Neural cell (in vitro differentiated cells): ENCODE measurements around the gene PKP2. TPM values are rescaled to one million over a fixed set of nuclear protein-coding genes. Genes with fewer than 3 reads are reported as not detected.

Experiments
- H2AFZ ChIP-seq: fragments of 200-600, 300-800 bp; sonication (generic), shearing (Covaris generic); 2 replicates; pipeline ENCODE4 v1.6.0; 2014; ENCODE audit warnings: low read depth, mild to moderate bottlenecking, antibody characterized with exemption, low read length, moderate library complexity
- H3F3A ChIP-seq: fragments of 200-600 bp; shearing (Covaris generic); 2 replicates; pipeline ENCODE4 v1.6.1; 2016; ENCODE audit warnings: mild to moderate bottlenecking, moderate library complexity, mixed read lengths, antibody characterized with exemption, low read length; ENCODE audit not compliant: insufficient read depth, poor library complexity, severe bottlenecking
- H3K27ac ChIP-seq: fragments of 200-600, 300-800 bp; sonication (generic), shearing (Covaris generic); 2 replicates; pipeline ENCODE4 v1.5.1; 2014; ENCODE audit warnings: mild to moderate bottlenecking, low read length, moderate library complexity
- H3K27me3 ChIP-seq: fragments of 300-800, 200-600 bp; sonication (generic), shearing (Covaris generic); 2 replicates; pipeline ENCODE4 v1.6.0; 2014; ENCODE audit warnings: mild to moderate bottlenecking, low read depth, low read length, moderate library complexity; ENCODE audit not compliant: insufficient read depth
- H3K36me3 ChIP-seq: fragments of 300-800, 200-600 bp; sonication (generic), shearing (Covaris generic); 2 replicates; pipeline ENCODE4 v1.5.1; 2014; ENCODE audit warnings: mild to moderate bottlenecking, antibody characterized with exemption, low read length, moderate library complexity; ENCODE audit not compliant: insufficient read depth
- H3K4me2 ChIP-seq: fragments of 300-800, 200-600 bp; sonication (generic), shearing (Covaris generic); 2 replicates; pipeline ENCODE4 v1.6.0; 2014; ENCODE audit warnings: mild to moderate bottlenecking, low read length
- H3K4me3 ChIP-seq: fragments of 300-800, 200-600 bp; sonication (generic), shearing (Covaris generic); 2 replicates; pipeline ENCODE4 v1.5.1; 2014; ENCODE audit warnings: mild to moderate bottlenecking, low read length, moderate library complexity
- H3K79me2 ChIP-seq: fragments of 200-600 bp; shearing (Covaris generic); replicated peaks from 2 replicates; pipeline ENCODE4 v1.6.0; 2014; ENCODE audit warnings: mild to moderate bottlenecking, low read length, moderate library complexity; ENCODE audit not compliant: insufficient read depth
- H3K9ac ChIP-seq: fragments of 300-800, 200-600 bp; sonication (generic), shearing (Covaris generic); 2 replicates; pipeline ENCODE4 v1.6.1; 2016; ENCODE audit warnings: mild to moderate bottlenecking, low read length, mixed read lengths
- H3K9me2 ChIP-seq: fragments of 200-600 bp; shearing (Covaris generic); 2 replicates; pipeline ENCODE4 v1.6.1; 2016; ENCODE audit warnings: mild to moderate bottlenecking, low read length, mixed read lengths; ENCODE audit not compliant: insufficient read depth
- H3K9me3 ChIP-seq: fragments of 200-600, 300-800 bp; sonication (generic), shearing (Covaris generic); 2 replicates; pipeline ENCODE4 v1.6.1; 2016; ENCODE audit warnings: mild to moderate bottlenecking, mixed run types, low read length, moderate library complexity, mixed read lengths
- H4K20me1 ChIP-seq: fragments of 200-600 bp; shearing (Covaris generic); 2 replicates; pipeline ENCODE4 v1.6.1; 2016; ENCODE audit warnings: mild to moderate bottlenecking, mixed run types; ENCODE audit not compliant: insufficient read depth
- CTCF ChIP-seq: fragments of 450-650 bp; IDR thresholded peaks from 2 replicates; pipeline ENCODE4 v1.5.1; 2014; ENCODE audit warnings: antibody characterized with exemption, mild to moderate bottlenecking, moderate library complexity; ENCODE audit not compliant: poor library complexity, severe bottlenecking
- EP300 ChIP-seq: fragments of 450-650 bp; conservative IDR thresholded peaks from 2 replicates; pipeline ENCODE4 v1.6.1; 2014; ENCODE audit warnings: antibody characterized with exemption, mild to moderate bottlenecking, moderate library complexity; ENCODE audit not compliant: poor library complexity, severe bottlenecking
- EZH2 ChIP-seq: fragments of 200-600, 300-800 bp; shearing (Covaris generic), sonication (generic); IDR thresholded peaks from 2 replicates; pipeline ENCODE4 v1.6.1; 2014; ENCODE audit warnings: antibody characterized with exemption, low read length, borderline replicate concordance, mild to moderate bottlenecking; ENCODE audit not compliant: insufficient read depth, poor library complexity, severe bottlenecking
- MXI1 ChIP-seq: fragments of 450-650 bp; conservative IDR thresholded peaks from 2 replicates; pipeline ENCODE4 v1.6.1; 2014; ENCODE audit warnings: antibody characterized with exemption, mild to moderate bottlenecking; ENCODE audit not compliant: poor library complexity, severe bottlenecking
- POLR2AphosphoS5 ChIP-seq: IDR thresholded peaks from 2 replicates; pipeline ENCODE4 v1.6.1; 2012
- RAD21 ChIP-seq: fragments of 450-650 bp; conservative IDR thresholded peaks from 2 replicates; pipeline ENCODE4 v1.6.1; 2014; ENCODE audit warnings: antibody characterized with exemption, mild to moderate bottlenecking, moderate library complexity
- REST ChIP-seq: IDR thresholded peaks from 2 replicates; pipeline ENCODE4 v1.6.1; 2012; ENCODE audit warnings: borderline replicate concordance
- SMC3 ChIP-seq: fragments of 450-650 bp; conservative IDR thresholded peaks from 2 replicates; pipeline ENCODE4 v1.6.1; 2014; ENCODE audit warnings: antibody characterized with exemption, mild to moderate bottlenecking, moderate library complexity; ENCODE audit not compliant: poor library complexity
- TAF1 ChIP-seq: IDR thresholded peaks from 2 replicates; pipeline ENCODE4 v1.6.1; 2012; ENCODE audit warnings: low read depth
- polyA minus RNA-seq: library from RNA; depleted of rRNA, polyadenylated mRNA; stranded (reverse); fragments of >200 nt; gene quantifications from 2 replicates; pipeline ENCODE4 v1.2.3, GENCODE V29; 2014
- polyA plus RNA-seq: library from polyadenylated mRNA; depleted of rRNA; stranded (reverse); fragments of >200 nt; gene quantifications from 2 replicates; pipeline ENCODE4 v1.2.3, GENCODE V29; 2014

Gene PKP2
- polyA plus RNA-seq (3.8 and 4.0 TPM in 2 replicates), polyA minus RNA-seq (9.3 and 11.3 TPM in 2 replicates)

DNA sequence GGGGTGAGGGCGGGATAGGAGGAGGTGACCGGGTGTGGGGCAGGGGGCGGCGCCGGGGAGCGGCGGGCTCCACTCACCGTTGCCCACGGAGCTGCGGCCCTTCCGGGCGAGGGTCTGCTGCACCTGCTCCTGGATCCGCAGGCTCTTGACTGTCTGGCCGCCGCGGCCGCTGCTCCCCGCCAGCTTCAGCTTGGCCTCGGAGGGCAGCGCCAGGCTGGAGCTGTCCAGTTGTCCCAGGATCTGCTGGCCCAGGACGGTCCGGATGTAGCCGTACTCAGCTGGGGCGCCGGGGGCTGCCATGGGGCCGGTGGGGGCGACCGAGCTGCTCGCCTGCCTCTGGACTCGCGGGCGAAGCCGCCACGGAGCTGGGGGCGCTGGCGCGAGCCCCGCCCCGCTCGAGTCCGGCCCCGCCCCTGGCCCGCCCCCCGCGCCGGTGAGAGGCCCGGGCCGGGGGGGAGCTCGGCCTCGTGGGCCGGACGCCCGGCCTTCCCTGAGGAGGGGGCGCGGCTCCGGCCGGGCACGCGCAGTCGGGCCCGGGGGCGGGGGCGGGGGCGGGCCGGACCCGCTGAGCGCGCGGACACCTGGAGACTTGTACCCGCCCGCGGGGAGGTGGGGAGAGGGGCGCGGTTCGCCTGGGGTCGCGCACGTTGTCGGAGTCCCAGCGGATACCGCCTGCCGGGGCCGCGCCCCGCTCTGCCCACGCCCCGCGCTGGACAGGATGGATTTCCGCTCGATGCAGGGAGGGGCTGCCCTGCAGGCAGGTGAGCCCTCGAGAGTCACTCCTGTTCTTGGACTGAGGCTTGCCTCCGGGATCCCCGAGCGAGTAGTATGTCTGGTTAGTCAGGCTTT is at the start of gene PKP2:
Gene PKP2, minus strand, starts transcription at position 346 of the 849 bp plus-strand sequence. Its CDS starts 46 bp downstream, at position 300.
- peak within 1 kb of the TSS; percentile 86 for H3K4me3 ChIP-seq
- no peak within 1 kb of the TSS for H3K27ac ChIP-seq
- H3K36me3 ChIP-seq: no peaks in the 10 kb centered on the region
- H3K9me2 ChIP-seq: no peaks in the 10 kb centered on the region
- peak within 1 kb of the TSS; percentile 60 for H3K4me2 ChIP-seq
- no peaks in the 10 kb centered on the region for H3K9me3 ChIP-seq
- H3K9ac ChIP-seq: peak within 1 kb of the TSS; percentile 61
- H3K79me2 ChIP-seq: no peaks in the 10 kb centered on the region
- H3K27me3 ChIP-seq: peaks cover 17% of the 10 kb centered on the region
- peak within 1 kb of the TSS; percentile 73 for H2AFZ ChIP-seq
- peaks cover 3% of the 10 kb centered on the region for H3F3A ChIP-seq
- H4K20me1 ChIP-seq: no peaks in the 10 kb centered on the region
- TF ChIP-seq POLR2AphosphoS5 (no peak), SMC3 (peak; percentile 13), MXI1 (peak; percentile 67)

DNA sequence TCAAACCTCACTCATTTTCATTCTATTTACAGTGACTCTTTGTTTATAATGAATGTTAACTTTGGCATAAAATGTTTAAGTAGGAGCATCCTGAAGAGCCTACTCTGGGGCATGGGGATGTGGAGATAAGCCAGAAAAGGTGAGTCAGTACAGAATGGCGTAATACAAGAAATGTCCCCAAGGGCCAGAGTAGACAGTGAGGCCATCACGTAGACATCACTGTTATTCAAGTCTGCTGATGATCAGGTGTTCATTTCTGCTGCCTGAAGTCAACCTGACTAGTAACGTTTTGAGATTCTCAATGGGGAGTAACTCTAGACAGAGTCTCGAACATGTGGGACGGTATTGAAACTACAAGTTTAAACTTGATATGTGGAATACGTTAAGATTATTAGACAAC is 47.6 kb upstream of the PKP2 start:
- Histone ChIP-seq H3K9me2 (no peaks in the 10 kb centered on the region), H2AFZ (no peak overlapping the region), H3F3A (no peaks in the 10 kb centered on the region), H3K4me3 (no peak overlapping the region), H3K36me3 (no peaks in the 10 kb centered on the region), H3K9ac (no peak overlapping the region), H3K27ac (no peak overlapping the region), H4K20me1 (no peaks in the 10 kb centered on the region), H3K27me3 (no peaks in the 10 kb centered on the region), H3K4me2 (no peak overlapping the region), H3K9me3 (no peaks in the 10 kb centered on the region), H3K79me2 (no peaks in the 10 kb centered on the region)
- TF ChIP-seq SMC3 (no peak), POLR2AphosphoS5 (no peak), RAD21 (no peak), MXI1 (no peak), EZH2 (no peak), REST (no peak), CTCF (no peak), EP300 (no peak), TAF1 (no peak)
